Stimulated activated CD4-positive, alpha-beta T cell treated with anti-CD3 and anti-CD28 coated beads, Interleukin-1b, Interleukin-23, amount 100 ng/mL, for 24 hours (primary cell): Measurements from ENCODE around the gene PLAU.

ENCODE experiments used
- DNase-seq, 4 experiments: peaks; one replicate each; pipeline ENCODE4 v3.0.0-alpha.2; 2020; ENCODE audit warnings: low read depth in 4 of 4, low spot score in 1 of 4

The PLAU gene

GRCh38 chr10:73910764-73911552, at the start of gene PLAU:
Gene PLAU, plus strand, starts transcription at chr10:73911132. Its CDS starts 424 bp downstream, at chr10:73911556.
- no peak for DNase-seq

DNA sequence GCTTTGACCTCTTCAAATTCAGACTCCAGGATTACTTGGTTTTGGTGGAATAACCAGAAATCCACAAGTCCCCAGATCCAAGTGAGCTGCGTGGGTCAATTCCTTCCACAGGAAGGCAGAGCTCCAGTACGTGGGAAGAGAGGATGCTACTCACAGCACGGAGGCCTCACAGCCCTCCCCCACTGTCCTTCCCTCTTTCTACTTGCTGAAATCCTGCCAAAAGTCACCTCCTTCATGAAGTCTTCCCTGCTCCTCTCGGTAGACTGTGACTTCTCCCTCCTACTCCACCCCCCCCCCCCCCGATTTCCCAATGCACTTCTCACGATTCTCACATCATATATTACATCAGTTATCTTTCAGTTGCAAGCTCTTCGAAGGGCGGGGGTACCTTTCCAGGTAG, 48.9 kb upstream of the PLAU start:
- no peak for DNase-seq

DNA sequence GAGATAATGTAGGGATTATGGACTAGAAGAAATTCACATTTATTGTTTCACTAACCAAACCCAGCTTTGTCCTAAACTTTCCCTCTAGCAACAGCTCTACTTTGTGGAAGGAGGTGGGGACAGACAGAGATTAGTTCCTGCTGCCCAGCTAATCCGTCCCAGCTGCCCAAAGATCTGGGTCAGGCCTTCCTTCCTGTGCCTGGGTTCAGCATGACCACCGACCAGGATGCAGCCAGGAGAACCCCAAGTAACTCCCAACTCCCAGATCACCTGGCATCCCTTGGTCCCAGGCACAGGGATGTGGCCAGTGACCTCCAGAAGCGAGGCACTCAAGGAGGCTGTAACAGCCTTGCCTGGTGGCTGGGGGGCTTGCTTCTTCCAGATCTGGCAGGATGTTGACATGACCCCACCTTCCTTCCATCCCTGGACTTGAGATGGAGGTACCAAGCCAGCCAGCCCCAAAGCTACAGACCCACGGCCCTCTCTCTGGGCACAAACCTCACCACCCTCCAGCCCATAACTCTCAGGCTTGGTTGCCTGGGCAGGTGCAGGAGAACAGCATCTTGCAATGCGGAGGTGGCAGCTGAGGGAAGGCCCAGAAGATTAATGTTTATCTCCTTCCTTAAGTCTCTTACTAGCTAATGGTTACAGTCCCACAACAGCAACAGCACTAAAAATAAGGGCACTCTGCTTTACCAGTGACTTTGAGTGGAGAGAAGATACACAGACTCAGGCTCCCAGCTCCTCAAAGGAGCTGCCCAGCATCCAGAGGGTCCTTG, 47.7 kb upstream of the PLAU start:
- DNase-seq, result no peak

GRCh38 chr10:73864229-73864628, 46.7 kb upstream of the PLAU start:
- no peak for DNase-seq

- DNase-seq, result no peak
These were observed 45.8 kb upstream of the PLAU start for GRCh38 chr10:73865107-73865458.

GRCh38 chr10:73865459-73866442, 45.2 kb upstream of the PLAU start:
- no peak for DNase-seq

DNA sequence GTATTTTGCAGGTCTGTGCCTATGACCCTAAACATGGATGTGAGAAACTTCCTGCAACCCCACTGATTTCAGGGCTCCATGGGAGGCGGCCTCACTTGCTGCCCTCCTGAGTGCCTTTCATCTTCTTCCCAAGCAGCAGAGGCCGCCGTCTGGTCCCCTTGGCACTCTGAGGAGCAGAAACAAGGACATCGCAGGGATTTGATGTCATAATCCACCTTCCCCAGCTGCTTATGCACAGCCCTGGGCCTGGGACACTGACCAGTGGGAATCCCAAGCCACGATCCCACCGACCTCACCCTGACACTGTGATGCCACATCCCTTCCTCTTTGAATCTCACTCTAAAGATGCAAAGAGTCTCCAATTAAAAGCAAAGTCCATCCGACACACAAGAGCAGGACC, 44.3 kb upstream of the PLAU start:
- DNase-seq, result no peak

- no peak for DNase-seq
These were observed 43.7 kb upstream of the PLAU start for GRCh38 chr10:73867126-73867807.

DNA sequence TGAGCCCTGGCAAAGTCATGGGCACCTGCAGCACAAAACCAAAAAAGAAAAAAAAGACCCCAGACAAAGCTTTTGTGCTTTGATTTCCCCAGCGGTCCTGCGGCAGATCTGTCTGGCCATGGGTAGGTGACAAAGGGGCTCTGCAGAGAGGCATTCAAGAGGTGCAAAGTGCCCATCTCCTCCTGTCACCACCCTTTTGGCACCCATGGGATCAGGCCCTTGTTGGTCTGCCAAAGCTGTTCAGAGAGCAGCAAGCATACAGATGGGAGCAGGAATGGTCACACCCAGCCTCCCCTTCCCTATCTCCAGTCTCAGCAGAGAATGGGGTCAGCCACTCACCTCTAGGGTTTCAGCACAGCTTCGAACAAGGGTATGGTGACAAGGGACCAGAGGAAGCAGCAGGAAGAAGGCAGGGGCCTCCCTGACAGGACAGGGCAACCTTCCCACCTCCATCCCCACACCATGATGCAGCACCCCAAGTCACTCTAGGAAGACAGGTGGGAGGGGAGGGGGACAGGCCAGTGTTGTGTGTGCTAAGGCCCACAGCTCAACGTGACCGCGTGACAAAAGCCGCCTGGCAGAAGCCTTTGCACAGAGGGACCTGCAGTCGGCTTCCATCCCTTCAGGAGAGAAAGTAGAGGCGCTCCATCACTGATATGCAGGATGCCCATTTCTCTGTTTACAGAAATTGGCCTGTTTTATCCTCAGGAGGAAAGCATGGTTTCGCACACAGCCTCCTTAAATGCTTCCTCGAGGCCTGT, 42.9 kb upstream of the PLAU start:
- no peak for DNase-seq

- DNase-seq, result no peak
These were observed 42.2 kb upstream of the PLAU start for GRCh38 chr10:73868655-73869195.

GRCh38 chr10:73871295-73872189, 39.4 kb upstream of the PLAU start:
- DNase-seq, result no peak

- no peak for DNase-seq
These were observed 38.7 kb upstream of the PLAU start for GRCh38 chr10:73872190-73872710.

DNA sequence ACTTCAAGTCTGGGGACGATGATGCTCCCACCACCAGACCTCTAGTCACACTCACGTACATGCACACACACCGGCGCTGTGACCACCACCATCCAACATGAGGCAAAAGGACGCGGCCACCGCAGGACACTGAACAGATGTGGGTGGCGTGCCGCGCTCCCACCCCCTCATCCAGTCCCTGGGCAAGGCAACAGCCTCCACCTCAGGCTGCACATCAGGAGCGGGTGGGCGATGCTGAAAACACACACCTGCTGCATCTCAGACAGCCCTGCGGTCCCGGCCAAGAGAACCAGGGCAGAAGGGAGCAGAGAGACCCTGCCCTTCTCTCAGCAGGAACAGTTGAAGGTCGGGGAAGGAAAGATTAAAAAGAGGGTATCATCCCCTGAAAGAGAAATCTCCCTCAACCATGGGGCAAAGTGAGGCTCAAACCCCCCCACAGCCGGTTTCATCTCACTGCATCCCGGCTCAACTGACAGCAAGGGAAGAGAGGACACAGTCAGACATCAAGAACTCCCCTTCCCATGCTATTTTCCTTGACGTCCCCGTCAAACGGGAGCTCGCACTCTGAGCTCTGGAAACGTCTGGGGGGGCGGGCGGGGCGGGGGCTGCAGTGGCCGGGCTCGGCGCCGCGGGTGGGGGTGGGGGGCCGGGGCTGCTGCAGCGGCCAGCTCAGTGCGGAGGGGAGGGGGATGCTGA, 37.6 kb upstream of the PLAU start:
- no peak for DNase-seq

- DNase-seq, result no peak
These were observed 37.1 kb upstream of the PLAU start for GRCh38 chr10:73873838-73874215.

- peak; percentile 44 to 70 (median 62) for DNase-seq
These were observed 36.4 kb upstream of the PLAU start, which contains the start of gene CAMK2G for GRCh38 chr10:73874267-73875138. Gene CAMK2G, minus strand, starts transcription at chr10:73874555. Its CDS starts 94 bp downstream, at chr10:73874461.

DNA sequence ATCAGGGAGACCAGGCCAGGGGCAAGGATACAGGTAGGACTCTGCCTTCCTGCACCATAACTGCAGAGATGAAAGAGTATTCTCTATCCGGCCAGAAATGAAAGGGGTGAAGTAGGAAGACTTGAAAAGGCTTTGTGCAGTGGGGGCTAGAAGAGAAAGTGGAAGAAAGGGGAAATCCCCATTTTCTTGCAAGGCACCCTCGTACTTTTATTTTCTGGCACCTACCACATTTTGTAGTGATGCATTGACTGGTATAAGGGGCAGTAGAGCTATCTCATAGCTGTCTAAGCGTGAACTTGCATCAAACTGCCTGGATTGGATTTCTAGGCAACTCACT, 35.8 kb upstream of the PLAU start:
- no peak for DNase-seq

DNA sequence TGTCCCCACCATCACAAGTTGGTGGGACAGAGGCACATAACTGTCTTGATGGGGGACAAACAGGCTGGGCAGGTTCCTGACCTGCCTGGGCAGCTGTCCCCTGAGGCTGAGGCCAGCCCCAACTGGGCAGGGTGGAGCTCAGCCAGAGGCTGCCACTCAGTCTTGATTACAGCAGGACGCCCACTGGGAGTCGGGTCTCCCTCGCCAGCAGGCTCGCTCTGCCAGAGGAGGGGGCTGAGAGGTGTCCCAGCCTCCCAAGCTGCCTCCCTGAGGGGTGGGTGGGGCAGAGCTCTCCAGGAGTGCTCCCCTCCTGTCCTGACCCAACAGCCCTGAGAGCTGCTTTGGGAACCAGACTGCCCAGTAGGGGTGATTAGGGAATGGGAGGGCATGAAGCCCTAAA, 34.8 kb upstream of the PLAU start:
- no peak for DNase-seq
